TTC549 (cell line): ENCODE data around the gene OR1B1.
"Not testable (repeated sequence)": the region's sequence is repeated elsewhere in the genome, so short reads cannot be mapped to it uniquely, and the experiment has no call there.

Experiments used
- FAIRE-seq: peaks from 2 replicates; lab custom pipeline; 2012; peaks lifted over from hg19 to GRCh38; lab: Jason Lieb, UNC

OR1B1 gene

DNA sequence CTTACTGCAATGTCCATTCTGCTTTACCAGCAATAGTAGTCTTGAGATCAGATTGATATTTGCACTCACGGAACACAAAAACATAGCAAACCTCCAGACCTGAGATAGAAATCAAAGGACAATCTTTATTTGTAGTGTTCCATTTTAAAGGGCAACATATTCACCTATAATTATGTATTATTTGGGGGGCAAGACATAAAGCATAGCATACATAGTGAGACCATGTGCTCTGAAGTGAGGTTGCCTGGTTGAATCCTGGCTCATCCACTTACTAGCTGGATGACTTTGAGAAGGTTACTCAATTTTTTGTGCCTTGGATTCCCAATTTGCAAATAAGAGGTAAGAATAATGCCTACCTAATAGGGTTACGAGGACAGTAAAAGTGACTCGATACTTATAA is at the start of gene OR1B1:
TSS of gene OR1B1 (minus strand) at position 101 of the 400 bp plus-strand sequence.
- FAIRE-seq = no peak

DNA sequence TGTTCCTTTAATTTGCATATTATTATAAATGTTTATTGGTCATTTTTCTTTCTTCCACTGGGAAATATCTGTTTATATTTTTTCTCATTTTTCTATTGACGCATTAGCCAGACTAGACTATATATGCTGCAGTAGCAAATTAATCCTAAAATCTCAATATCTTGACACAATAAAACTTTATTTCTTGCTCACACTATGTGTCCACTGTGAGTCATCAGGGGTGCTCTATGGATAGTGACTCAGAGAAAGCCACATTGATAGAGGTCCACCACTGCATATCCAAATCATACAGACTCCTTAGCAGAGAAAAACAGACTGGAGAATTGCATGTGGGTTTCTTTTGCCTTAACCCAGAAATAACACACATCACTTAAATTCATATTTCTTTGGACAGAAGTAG is 38.3 kb upstream of the OR1B1 start:
- no peak for FAIRE-seq

DNA sequence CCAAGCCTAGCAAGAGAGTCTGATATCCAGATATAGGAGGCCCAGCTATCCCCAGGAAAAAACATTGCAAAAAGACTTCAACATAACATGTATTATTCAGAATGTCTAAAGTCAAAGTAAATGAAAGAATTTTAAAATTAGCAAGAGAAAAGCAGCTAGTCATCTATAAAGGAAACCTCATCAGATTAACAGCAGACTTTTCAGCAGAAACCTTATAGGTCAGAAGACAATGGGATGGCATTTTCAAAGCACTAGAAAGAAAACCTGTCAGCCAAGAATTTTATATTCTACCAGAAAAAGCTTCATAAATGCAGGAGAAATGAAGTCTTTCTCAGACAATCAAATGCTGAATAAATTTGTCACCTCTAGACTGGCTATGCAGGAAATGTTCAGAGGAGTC is 27.4 kb upstream of the OR1B1 start:
- no peak for FAIRE-seq

DNA sequence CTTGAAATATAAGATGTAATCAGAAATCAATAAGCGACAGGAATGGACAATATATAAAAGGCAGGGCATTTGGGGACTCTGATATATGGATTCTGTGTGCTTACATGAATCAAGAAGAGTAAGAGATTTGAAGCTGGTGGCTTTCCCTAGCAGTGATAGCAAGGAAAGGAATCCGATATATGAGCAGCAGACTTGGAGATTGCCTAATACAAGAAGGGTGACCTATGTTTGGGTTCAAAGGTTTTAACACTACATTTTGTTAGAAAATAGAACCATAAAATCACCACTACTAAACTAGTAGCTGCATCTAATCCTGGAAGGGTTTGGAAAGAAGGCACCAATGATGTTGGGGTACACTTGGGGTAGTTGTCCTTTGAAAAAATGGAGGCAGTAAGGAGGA is 15.1 kb upstream of the OR1B1 start:
- no peak for FAIRE-seq

DNA sequence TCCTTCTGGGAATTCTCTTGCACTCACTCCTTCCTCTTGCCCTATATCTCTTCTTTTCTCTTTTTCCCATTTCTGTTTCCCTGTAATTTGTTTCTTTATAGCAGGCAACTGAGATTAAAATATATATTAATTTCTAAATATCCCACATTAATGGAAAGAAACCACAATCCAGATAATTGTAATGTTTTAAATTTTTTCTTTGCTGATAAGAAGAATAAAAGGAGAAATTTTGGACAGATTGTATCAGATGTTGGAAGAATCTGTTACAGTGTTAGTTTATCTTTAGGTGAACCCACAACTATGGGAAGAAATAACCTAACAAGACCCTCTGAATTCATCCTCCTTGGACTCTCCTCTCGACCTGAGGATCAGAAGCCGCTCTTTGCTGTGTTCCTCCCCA is 4.0 kb upstream of the OR1B1 start, which contains the start of gene OR1L1:
TSS of gene OR1L1 (plus strand) at position 301 of the 400 bp plus-strand sequence. CDS start at position 301, 0 bp downstream.
- no peak for FAIRE-seq

DNA sequence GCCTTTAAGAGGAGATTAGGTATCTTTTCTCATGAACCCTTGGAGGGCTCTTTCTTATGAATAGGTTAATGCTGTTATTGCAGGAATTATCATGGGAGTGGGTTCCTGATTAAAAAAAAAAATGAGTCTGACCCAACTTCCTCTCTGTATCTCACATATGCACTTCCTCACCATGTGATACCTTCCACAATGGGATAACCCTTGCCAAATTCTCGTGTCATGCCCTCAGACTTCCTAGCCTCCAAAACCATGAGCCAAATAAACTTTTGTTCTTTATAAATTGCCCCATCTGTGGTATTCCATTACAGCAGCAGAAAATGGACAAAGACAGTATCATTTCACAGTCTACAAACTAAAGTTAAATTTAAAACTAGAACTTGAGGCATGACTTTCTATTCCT is 1.0 kb downstream of the OR1B1 start:
- FAIRE-seq = no peak

DNA sequence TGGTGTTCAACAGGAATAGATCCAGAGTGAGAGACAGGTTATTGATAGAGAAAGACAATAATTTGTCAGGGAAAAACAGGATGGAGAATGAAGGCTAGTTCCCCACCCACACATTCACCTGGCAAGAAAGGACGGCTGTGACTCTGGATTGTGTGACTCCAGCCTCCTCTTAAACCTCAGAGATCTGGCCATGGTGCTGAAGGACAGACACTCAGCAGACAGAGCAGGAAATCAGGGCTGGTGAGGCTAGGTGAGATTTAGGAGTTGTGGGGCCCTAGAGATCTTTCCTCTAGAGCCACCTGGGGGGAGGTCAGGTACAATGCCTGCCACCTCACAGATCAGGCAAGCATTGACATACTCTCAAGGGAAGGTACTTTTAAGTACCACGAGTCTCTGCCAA is 15.2 kb downstream of the OR1B1 start:
- FAIRE-seq = no peak

DNA sequence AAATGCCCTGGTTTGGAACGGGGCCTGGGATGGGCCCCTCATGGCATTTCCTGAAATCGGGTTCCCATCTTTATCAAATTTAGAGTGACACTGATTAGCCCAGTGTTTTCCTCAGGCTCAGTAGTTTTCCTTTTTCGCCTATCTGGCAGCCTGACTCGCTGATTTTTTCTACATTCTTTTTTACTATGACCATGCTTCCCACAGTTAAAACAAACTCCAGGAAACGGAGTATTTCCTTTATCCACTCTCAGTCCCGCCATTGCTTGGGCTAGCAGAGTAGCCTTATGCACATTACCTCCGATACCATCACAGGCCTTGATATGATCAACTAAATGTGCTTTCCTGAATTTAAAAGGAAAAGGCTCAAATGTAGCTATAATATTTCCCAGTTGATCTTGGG is 37.4 kb downstream of the OR1B1 start:
- FAIRE-seq = no peak

DNA sequence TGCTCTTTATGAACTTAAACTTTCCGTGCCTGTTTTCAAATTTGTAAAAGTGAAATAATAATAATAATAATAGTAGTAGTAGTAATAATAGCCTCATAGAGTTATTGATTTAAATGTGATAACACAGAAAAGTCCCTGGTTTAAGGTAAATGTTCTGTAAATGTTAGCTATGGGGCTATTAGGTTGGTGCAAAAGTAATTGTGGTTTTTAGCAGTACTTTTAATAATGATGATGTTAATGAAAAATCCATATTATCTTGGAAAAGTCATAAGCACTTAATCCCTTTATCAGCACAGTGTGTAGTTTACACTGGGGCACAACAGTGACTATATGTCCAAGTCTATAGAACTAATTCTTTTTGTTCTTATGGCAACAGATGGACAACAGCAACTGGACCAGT is 43.1 kb downstream of the OR1B1 start, which contains the start of gene OR1Q1:
TSS of gene OR1Q1 (plus strand) at position 377 of the 400 bp plus-strand sequence. CDS start at position 377, 0 bp downstream.
- no peak for FAIRE-seq

DNA sequence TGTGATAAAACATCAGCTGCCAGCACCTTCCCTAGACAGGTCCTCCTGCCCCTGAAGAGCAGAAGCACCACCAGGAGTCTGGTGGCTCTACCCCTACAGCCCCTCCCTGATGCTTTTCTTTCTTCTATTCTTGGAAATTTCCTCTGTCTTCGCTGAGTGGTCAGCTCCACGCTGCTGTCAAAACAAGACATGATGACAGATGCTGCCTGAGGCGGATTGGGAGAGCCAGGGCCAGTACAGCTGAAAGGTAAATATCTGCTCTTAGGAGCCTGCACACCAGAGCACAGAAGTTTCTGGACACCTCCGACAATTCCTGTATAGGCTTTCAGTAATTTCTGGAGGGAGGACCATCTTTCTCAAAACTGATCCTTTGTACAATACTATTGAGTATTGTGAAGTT is 47.6 kb downstream of the OR1B1 start:
- FAIRE-seq = no peak

DNA sequence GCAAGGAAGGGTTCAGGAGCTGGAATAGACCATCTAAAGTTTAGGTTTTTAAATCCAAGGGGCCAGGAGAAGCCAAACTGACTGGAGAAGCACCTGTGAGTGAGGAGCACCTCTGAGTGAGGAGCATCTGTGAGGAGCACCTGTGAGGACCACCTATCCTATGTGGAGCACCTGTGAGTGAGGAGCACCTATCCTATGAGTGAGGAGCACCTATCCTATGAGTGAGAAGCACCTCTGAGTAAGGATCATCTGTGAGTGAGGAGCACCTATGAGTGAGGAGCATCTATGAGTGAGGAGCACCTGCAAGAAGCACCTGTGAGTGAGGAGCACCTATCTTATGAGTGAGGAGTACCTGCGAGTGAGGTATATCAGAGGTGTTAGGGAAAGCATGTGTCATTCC is 50.8 kb downstream of the OR1B1 start:
- no peak for FAIRE-seq

DNA sequence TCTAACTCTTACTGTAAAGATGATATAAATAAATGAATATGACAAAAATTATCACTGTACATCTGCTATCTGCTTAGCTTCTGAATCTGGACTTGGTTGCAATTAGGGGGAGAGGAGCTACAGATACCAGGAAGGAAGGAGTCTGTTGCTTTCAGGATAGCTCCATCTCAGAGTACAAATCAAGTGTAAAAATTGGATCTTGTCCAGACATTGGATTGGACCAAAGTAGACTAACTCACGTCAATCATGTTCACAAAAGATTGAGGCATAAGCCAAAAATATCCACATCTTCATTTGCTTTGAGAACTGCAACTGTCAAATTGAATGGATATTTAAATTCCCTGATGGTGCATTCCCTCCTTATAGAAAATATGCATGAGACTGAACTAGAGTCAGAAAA is 51.7 kb downstream of the OR1B1 start:
- no peak for FAIRE-seq

DNA sequence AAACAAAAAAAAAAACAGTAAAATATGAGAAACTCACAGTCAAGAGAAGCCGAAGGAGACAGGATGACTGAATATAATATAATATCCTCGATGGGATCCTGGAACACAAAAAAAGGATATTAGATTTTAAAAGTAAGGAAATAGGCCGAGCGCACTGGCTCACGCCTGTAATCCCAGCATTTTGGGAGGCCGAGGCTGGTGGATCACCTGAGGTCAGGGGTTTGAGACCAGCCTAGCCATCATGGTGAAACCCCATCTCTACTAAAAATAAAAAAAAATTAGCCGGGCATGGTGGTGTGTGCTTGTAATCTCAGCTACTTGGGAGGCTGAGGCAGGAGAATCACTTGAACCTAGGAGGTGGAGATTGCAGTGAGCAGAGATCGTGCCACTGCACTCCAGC is 74.1 kb downstream of the OR1B1 start, which contains the start of gene OR1L8:
TSS of gene OR1L8 (minus strand) at position 101 of the 400 bp plus-strand sequence. CDS start 14,907 bp downstream, outside the sequence.
- not testable (repeated sequence) for FAIRE-seq

DNA sequence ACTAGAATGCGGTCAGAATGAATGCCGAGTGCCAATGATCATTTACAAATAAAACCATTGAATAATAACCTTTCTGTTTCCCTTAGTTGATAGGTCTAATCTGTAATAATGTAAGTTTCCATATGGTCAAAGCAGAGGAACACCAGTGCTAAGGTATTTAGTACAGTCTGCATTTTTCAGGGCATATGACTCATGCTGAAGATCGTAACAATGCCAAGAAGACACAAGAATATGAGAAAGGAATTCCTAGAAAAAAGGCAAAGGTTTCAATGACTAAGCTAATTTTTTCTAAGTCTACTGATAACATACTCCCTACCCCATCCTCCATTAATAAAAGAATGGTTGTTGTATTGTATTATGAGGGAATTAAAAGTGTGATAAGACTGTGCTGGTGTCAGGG is 77.1 kb downstream of the OR1B1 start:
- FAIRE-seq = no peak

DNA sequence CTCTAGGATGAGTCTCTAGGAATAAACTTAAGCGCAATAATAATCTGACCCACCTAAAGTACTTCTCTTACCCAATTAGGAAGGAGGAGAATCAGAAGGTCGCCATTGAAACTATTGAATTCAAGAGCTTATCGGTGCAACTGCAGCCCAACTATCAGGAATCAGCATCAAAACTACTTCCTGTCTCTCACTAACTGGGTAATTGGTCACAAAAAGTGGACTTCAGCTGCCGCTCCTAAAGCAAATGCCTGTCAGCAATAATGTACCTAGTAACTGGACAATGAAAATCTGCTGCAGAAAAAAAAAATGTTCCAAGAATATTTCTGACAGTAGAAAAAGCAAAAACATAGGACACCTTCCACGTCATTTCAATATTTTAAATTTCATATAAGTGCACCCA is 77.6 kb downstream of the OR1B1 start:
- FAIRE-seq = no peak
